ENCODE data around the gene C1GALT1.
"Not testable (repeated sequence)": the region's sequence is repeated elsewhere in the genome, so short reads cannot be mapped to it uniquely, and the experiment has no call there.

The C1GALT1 gene

GRCh38 chr7:7182156-7183060 lies at the start of gene C1GALT1:
TSS of gene C1GALT1 (plus strand) at chr7:7182544. CDS start at chr7:7234320, 51,776 bp downstream.
- DNase-seq (ENCODE audit: low spot score): peak; percentile 97

GRCh38 chr7:7134046-7134445 lies 48.3 kb upstream of the C1GALT1 start:
- no peak for DNase-seq (ENCODE audit: low spot score)

- DNase-seq (ENCODE audit: low spot score): no peak
Measured at GRCh38 chr7:7135074-7135473, 47.3 kb upstream of the C1GALT1 start.

GRCh38 chr7:7135924-7136323 lies 46.4 kb upstream of the C1GALT1 start:
- DNase-seq (ENCODE audit: low spot score): not testable (repeated sequence)

- DNase-seq (ENCODE audit: low spot score): no peak
Measured at GRCh38 chr7:7136466-7137381, 45.6 kb upstream of the C1GALT1 start.

- no peak for DNase-seq (ENCODE audit: low spot score)
Measured at GRCh38 chr7:7138897-7139296, 43.4 kb upstream of the C1GALT1 start.

- DNase-seq (ENCODE audit: low spot score): not testable (repeated sequence)
Measured at GRCh38 chr7:7143404-7143803, 38.9 kb upstream of the C1GALT1 start.

- DNase-seq (ENCODE audit: low spot score): not testable (repeated sequence)
Measured at GRCh38 chr7:7145151-7145550, 37.2 kb upstream of the C1GALT1 start.

GRCh38 chr7:7146837-7147236 lies 35.5 kb upstream of the C1GALT1 start:
- no peak for DNase-seq (ENCODE audit: low spot score)

GRCh38 chr7:7148798-7149481 lies 33.4 kb upstream of the C1GALT1 start:
- no peak for DNase-seq (ENCODE audit: low spot score)

- DNase-seq (ENCODE audit: low spot score): no peak
Measured at GRCh38 chr7:7151285-7151684, 31.1 kb upstream of the C1GALT1 start.

- no peak for DNase-seq (ENCODE audit: low spot score)
Measured at GRCh38 chr7:7151865-7152264, 30.5 kb upstream of the C1GALT1 start.

GRCh38 chr7:7152315-7152714 lies 30.0 kb upstream of the C1GALT1 start:
- DNase-seq (ENCODE audit: low spot score): no peak

GRCh38 chr7:7154355-7154754 lies 28.0 kb upstream of the C1GALT1 start:
- DNase-seq (ENCODE audit: low spot score): not testable (repeated sequence)

- DNase-seq (ENCODE audit: low spot score): no peak
Measured at GRCh38 chr7:7156663-7157062, 25.7 kb upstream of the C1GALT1 start.

- DNase-seq (ENCODE audit: low spot score): peak; percentile 72
Measured at GRCh38 chr7:7157177-7157886, 25.0 kb upstream of the C1GALT1 start.

GRCh38 chr7:7157887-7158271 lies 24.5 kb upstream of the C1GALT1 start:
- no peak for DNase-seq (ENCODE audit: low spot score)

GRCh38 chr7:7159063-7159658 lies 23.2 kb upstream of the C1GALT1 start:
- DNase-seq (ENCODE audit: low spot score): no peak

- no peak for DNase-seq (ENCODE audit: low spot score)
Measured at GRCh38 chr7:7164591-7164990, 17.8 kb upstream of the C1GALT1 start.

GRCh38 chr7:7165372-7165771 lies 17.0 kb upstream of the C1GALT1 start:
- no peak for DNase-seq (ENCODE audit: low spot score)

- DNase-seq (ENCODE audit: low spot score): no peak
Measured at GRCh38 chr7:7166318-7166717, 16.0 kb upstream of the C1GALT1 start.

All from CD4-positive, alpha-beta T cell treated with Interleukin-15 for 4 hours (primary cell).